ENCODE measurements around the gene ALG14.

- TF ChIP-seq CTCF (IDR thresholded peaks at IDR 0.05) (no peak), POLR2A (IDR thresholded peaks at IDR 0.05) (no peak)
Measured at GRCh38 chr1:94942171-94943128, 130.3 kb downstream of the ALG14 start.

Measured in lower leg skin (tissue), 3 donors.